ENCODE results near the gene BRD1. TPM values are rescaled to one million over a fixed set of nuclear protein-coding genes. Genes with fewer than 3 reads are reported as not detected.

Gene BRD1
- total RNA-seq, 1 donor from 2014 or later, result 14.9 TPM

- Histone ChIP-seq H3K27me3 (ENCODE audit: low read depth) (peaks cover 100% of the 10 kb centered on the region), H3K4me1 (no peaks in the 10 kb centered on the region), H3K36me3 (no peaks in the 10 kb centered on the region), H3K27ac (replicated peaks) (no peak overlapping the region), H3K9me3 (replicated peaks) (peaks cover 15% of the 10 kb centered on the region), H3K4me3 (no peak overlapping the region)
- TF ChIP-seq CTCF (IDR thresholded peaks at IDR 0.05; ENCODE audit: borderline replicate concordance), result no peak
- intact Hi-C loops (cut with micrococcal nuclease), result no loop called here
- DNase-seq, result no peak
Observed at GRCh38 chr22:49733631-49734030, 94.0 kb downstream of the BRD1 start.

GRCh38 chr22:49730656-49731055 is 97.0 kb downstream of the BRD1 start:
- no peak for DNase-seq
- Histone ChIP-seq H3K4me1 (no peaks in the 10 kb centered on the region), H3K9me3 (replicated peaks) (peaks cover 15% of the 10 kb centered on the region), H3K4me3 (no peak overlapping the region), H3K27ac (replicated peaks) (no peak overlapping the region), H3K36me3 (no peaks in the 10 kb centered on the region), H3K27me3 (ENCODE audit: low read depth) (peaks cover 100% of the 10 kb centered on the region)
- no peak for TF ChIP-seq CTCF (IDR thresholded peaks at IDR 0.05; ENCODE audit: borderline replicate concordance)
- intact Hi-C loops (cut with micrococcal nuclease), result no loop called here

- Histone ChIP-seq H3K9me3 (replicated peaks) (peaks cover 15% of the 10 kb centered on the region), H3K4me3 (no peak overlapping the region), H3K27ac (replicated peaks) (no peak overlapping the region), H3K4me1 (peaks cover 14% of the 10 kb centered on the region), H3K27me3 (ENCODE audit: low read depth) (peaks cover 100% of the 10 kb centered on the region), H3K36me3 (no peaks in the 10 kb centered on the region)
- intact Hi-C loops (cut with micrococcal nuclease), result no loop called here
- peak; percentile 7 for DNase-seq
- no peak for TF ChIP-seq CTCF (IDR thresholded peaks at IDR 0.05; ENCODE audit: borderline replicate concordance)
Observed at GRCh38 chr22:49728570-49729271, 99.0 kb downstream of the BRD1 start.

GRCh38 chr22:49727881-49728569 is 99.6 kb downstream of the BRD1 start:
- TF ChIP-seq CTCF (IDR thresholded peaks at IDR 0.05; ENCODE audit: borderline replicate concordance), result no peak
- no peak for DNase-seq
- Histone ChIP-seq H3K27me3 (ENCODE audit: low read depth) (peaks cover 100% of the 10 kb centered on the region), H3K4me1 (peaks cover 14% of the 10 kb centered on the region), H3K4me3 (no peak overlapping the region), H3K9me3 (replicated peaks) (peaks cover 14% of the 10 kb centered on the region), H3K27ac (replicated peaks) (no peak overlapping the region), H3K36me3 (no peaks in the 10 kb centered on the region)
- intact Hi-C loops (cut with micrococcal nuclease), result no loop called here

GRCh38 chr22:49727191-49727880 is 100.3 kb downstream of the BRD1 start:
- DNase-seq, result no peak
- peaks cover 96% of the 10 kb centered on the region for H3K27me3 ChIP-seq (ENCODE audit: low read depth)
- intact Hi-C loops (cut with micrococcal nuclease), result no loop called here
- TF ChIP-seq CTCF (IDR thresholded peaks at IDR 0.05; ENCODE audit: borderline replicate concordance), result no peak
- H3K4me1 ChIP-seq, result peaks cover 14% of the 10 kb centered on the region
- H3K4me3 ChIP-seq, result no peak overlapping the region
- peaks cover 8% of the 10 kb centered on the region for H3K9me3 ChIP-seq (replicated peaks)
- no peak overlapping the region for H3K27ac ChIP-seq (replicated peaks)
- no peaks in the 10 kb centered on the region for H3K36me3 ChIP-seq

All from left ventricle myocardium inferior (tissue), 1 donor.